HG03520 (cell line): Measurements from ENCODE around the gene CHIT1.

Experiments used
- ATAC-seq: cut with Tn5 transposase; IDR thresholded peaks from one replicate; pipeline ENCODE4 v1.9.1; 2021; ENCODE audit warnings: mild to moderate bottlenecking, moderate library complexity; ENCODE audit not compliant: unreplicated experiment

The CHIT1 gene

GRCh38 chr1:203189951-203190352 lies 39.5 kb downstream of the CHIT1 start:
- no peak for ATAC-seq

- no peak for ATAC-seq
Observed at GRCh38 chr1:203188686-203189232, 40.7 kb downstream of the CHIT1 start.

DNA sequence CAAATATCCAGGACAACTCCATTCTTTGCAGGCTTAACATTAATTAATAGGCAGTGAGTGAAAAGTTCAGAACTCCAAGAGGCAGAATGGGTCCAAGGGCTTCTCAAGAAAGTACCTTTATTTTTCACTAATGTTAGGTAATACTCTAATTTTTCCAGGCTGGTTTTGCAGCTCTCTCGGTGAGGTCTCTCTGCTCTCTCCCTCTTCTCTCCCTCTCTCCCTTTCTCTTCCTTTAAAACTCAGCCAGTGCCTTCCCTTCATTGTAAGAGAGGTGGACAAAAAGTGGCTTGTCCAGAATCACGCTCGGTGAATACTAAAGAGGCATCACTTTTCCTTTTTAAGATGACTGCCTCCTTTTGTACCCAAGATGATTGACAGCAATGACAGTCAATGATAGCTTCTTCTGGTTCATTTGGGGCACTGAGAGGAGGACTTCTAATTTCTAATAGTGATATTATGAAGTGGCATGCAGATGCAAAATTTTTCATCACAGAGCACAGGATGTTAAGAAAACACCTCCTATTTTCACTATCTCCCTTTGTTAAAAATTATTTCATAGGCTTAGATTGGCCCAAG lies 41.7 kb downstream of the CHIT1 start:
- no peak for ATAC-seq

GRCh38 chr1:203187304-203187685 lies 42.2 kb downstream of the CHIT1 start:
- ATAC-seq, result no peak

DNA sequence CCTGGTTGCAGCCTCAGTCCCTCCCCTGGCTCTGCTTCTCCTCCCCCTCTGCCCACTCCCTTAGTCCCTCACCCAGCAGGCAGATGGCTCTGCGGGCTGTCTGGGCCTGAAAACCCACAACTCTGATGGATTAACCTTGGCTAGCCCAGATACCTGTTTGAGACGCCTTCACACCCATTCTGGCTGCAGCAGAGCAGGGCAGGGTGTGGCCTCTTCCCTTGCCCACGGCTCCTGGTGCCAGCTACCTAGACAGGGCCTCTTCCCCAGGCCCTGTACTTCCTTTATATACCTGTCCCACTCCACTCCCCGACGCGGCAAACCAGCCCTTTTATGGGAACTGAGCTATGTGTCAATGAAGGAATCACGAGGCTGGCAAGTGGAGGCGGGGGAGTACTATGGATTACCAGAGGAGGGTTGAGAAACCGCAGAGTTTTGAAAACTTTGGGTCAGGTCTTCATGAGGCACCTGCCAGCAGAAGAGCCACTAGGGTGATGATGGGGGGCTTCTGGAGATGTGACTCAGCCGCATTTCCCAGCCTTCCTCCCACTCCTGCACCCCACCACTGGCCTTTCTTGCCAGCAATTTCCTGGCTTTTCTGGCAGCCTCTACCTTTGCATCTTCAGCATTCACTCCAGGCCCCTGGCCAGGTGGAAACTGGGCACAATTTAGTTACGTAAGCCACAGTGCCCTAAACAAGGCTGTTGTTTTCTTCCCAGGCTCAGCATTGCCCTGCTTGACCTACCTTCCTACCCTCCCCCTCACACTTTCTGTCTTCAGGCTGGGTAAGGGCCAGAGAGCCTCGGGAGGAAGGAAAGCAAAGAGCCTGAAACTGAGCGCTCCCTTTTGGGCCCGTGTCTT lies 42.8 kb downstream of the CHIT1 start, which contains the start of gene CHI3L1:
TSS of gene CHI3L1 (minus strand) at position 259 of the 858 bp plus-strand sequence. CDS start at position 178, 81 bp downstream.
- no peak for ATAC-seq

DNA sequence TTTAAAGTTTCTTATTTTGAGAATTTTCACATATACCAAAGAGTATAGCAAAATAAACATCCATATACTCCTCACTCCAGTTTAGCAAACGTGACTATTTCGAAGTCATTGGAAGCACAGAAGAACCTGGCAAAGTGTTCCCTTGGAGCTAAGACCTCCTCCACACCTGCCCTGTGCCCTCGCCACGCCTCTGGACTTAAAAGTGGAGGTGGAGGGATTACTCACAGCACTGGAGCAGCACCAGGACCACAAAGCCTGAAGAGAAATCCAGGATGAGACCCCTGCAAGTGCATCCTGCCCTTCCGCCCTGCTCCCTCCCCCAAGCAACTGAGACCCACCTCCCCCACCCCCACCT lies 43.4 kb downstream of the CHIT1 start:
- no peak for ATAC-seq

GRCh38 chr1:203185585-203185984 lies 43.9 kb downstream of the CHIT1 start:
- ATAC-seq, result no peak

GRCh38 chr1:203185061-203185461 lies 44.4 kb downstream of the CHIT1 start:
- ATAC-seq, result no peak

DNA sequence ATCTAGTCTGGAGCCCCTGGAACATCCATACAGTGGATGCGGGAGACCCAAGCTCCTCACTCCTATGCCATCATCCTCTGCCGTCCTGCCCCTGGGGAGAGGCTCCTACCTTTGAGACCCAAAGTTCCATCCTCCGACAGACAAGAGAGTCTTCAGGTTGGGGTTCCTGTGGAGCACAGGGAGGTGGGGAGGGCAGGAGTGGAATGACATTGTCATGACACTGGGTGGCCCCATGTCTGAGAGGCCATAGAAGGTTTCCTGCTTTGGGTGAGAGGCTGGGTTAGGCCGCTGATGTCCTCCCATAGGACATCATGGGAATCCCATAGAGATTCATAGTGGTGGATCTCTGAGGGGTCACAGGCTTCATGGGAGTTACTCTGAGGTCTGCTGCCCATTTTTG lies 45.0 kb downstream of the CHIT1 start:
- ATAC-seq, result no peak

- no peak for ATAC-seq
Observed at GRCh38 chr1:203183828-203184227, 45.6 kb downstream of the CHIT1 start.

DNA sequence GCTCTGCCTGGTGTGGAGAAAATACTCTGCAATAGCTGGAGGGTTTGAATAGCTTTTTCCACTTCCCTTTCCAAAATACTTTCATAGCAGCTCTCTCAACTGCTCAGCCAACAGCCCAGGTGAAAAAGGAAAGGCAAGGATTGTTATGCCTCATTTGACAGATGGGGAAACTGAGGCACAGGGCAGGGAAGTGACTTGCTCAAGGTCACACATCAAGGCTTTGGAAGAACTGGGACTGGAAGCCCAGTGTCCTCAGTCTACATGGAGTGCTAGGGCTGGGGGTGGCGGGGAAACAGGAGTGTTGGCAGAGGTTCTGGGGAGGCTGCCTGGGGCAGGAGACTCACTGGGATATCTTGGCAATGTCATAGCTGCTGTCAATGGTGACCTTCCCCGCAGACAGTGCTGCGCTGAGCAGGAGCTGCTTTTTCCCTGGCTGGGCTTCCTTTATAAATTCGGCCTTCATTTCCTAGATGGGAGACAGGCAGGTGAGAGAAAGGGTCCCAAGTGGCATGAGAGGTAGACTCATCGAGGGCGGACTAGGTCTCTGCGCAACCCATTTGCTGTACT lies 47.0 kb downstream of the CHIT1 start:
- no peak for ATAC-seq

- ATAC-seq, result no peak
Observed at GRCh38 chr1:203181586-203182386, 47.7 kb downstream of the CHIT1 start.

GRCh38 chr1:203180611-203181330 lies 48.7 kb downstream of the CHIT1 start:
- no peak for ATAC-seq

GRCh38 chr1:203179667-203180005 lies 49.8 kb downstream of the CHIT1 start:
- no peak for ATAC-seq

GRCh38 chr1:203178821-203179666 lies 50.4 kb downstream of the CHIT1 start:
- no peak for ATAC-seq

DNA sequence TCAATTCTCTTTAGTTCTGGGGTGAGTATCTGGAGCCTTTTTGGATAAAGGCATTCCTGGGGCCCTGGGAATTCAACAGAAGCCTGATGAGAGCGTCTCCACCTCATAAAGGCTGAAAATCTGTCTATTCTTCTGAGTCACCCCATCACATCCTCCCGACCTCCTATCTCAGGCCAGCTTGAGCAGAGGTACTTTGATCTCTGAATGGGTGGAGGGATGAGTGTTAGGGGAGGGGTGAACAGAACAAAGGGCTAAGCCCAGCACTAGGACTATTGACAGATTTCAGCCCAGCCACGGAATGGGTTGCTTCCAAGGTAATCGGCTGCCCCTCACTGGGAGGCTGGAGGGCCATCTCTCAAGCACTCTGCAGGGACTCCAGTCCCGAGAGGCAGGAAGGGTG lies 51.4 kb downstream of the CHIT1 start:
- ATAC-seq, result no peak

GRCh38 chr1:203177470-203178039 lies 51.9 kb downstream of the CHIT1 start:
- no peak for ATAC-seq

DNA sequence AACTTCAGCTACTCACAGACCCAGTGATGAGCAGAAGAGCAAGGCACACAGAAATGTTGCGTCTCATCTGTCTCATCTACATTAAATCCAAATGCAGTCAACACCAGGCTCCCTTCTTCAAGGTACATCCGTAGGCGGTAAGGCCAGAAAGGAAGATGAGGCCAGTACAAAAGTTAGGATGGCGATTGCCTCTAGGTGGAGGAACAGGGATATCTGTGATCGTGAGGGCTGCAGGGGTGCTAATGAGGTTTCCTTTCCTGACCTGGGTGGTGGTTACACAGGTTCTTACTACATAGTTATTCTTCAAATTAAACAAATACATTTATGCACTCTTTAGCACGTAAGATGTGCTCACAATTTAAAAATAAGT lies 52.5 kb downstream of the CHIT1 start:
- ATAC-seq, result no peak

DNA sequence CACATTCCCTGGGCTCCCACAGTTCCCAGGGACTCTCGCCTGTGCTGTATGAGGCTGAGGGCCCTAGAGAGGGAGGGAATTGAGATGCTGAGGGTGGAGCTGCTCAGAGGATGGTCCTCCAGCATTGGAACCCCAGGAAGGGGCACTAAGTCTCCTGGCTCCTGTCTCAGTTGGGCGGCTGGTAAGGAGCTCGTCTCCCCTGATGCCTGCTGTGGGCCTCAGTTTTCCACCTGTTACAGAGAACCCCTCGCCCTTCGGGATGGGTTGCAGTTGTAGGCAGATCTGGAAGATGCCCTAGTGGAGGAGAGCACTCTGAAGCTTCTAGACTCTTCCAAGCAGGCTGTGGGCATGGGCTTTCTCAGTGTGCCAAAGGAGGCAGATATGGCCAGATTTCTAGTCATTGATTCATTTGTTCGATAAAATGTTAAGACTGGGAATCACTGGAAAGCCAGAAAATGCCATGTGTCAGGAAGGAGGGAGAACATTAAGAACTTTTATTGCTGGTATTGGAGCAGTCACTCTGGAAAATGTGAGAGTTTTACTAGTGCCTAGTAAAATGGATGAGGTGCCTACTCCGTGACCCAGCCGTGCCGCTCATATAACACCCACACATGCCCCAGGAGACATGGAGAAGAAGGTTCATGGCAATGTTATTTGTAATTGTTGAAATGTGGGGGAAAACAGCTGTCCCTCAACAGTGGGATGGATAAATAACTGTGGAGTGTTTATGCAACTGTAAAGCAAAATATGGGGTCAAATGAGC lies 53.0 kb downstream of the CHIT1 start:
- no peak for ATAC-seq
